NCI-H345 treated with DMSO at 0.1 percent for 48 hours (cell line): ENCODE results near the gene MPV17.
"Not testable (repeated sequence)": the region's sequence is repeated elsewhere in the genome, so short reads cannot be mapped to it uniquely, and the experiment has no call there.

Experiments used
- DNase-seq: peaks from one replicate; lab custom pipeline; 2025; ENCODE audit not compliant: unreplicated experiment; lab: John Stamatoyannopoulos, UW

Gene MPV17

GRCh38 chr2:27300606-27301005 lies 22.3 kb downstream of the MPV17 start:
- DNase-seq = not testable (repeated sequence)

DNA sequence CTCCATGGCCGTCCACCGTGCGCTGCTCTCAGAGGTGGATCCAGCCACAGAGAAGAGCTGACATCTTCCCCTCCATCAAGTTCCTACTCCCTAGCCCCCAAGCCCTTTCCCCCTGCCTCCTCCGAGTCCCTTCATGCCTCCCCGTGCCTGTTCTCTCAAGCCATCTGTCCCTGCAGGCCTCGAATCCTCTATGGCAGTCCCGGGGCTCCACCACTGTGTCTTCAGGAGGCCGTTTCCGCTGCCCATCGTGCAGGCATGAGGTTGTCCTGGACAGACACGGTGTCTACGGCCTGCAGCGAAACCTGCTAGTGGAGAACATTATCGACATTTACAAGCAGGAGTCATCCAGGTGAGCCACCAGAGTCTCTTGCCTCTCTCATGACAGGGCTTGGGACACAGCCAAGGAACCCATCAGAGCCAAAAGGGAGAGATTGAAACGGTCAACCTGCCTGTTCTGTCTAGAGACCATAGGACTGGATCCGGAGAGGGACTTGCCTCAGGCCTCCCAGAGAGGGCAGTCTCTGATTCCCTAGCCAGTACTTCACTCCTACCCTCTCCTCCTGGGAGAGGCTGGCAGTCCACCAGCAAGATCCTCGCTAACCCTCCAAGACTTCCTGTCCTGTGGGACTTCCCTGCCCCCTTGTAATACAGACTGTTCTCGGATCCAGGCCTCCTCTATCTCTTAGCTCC lies 24.4 kb downstream of the MPV17 start:
- no peak for DNase-seq

- no peak for DNase-seq
These were observed 25.7 kb downstream of the MPV17 start for GRCh38 chr2:27297195-27297594.

- no peak for DNase-seq
These were observed 26.4 kb downstream of the MPV17 start for GRCh38 chr2:27296481-27296880.

DNA sequence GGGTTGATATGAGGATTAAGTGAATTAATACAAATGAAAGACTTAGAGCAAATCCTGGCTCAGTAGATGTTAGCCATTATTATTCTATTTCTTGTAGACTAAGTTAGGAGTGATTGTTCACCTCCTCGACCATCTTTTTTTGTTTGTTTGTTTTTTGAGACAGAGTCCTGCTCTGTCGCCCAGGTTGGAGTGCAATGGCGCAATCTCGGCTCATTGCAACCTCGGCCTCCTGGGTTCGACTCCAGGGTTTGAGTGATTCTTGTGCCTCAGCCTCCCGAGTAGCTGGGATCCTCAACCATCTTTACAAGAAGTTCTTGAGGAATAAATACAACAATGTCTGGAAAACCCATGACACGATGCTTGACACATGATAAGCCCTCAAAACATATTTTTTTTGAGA lies 28.0 kb downstream of the MPV17 start:
- DNase-seq = no peak

- no peak for DNase-seq
These were observed 31.0 kb downstream of the MPV17 start for GRCh38 chr2:27291865-27292264.

DNA sequence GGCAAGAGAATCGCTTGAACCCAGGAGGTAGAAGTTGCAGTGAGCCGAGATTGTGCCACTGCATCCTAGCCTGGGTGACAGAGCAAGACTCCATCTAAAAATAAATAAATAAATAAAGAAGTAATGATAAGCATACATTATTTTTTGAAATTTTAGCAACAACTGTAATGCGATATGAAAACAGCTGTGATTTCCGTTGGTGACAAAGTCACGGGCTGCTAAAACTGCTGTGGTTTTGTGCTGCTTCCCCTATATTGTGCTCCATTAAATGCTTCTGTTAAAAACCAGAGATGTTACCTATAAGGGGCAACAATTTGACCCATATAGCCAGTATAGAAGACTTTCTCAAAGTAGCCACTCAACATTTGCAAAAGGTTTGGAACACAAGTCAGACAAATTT lies 32.3 kb downstream of the MPV17 start:
- no peak for DNase-seq

- no peak for DNase-seq
These were observed 34.3 kb downstream of the MPV17 start for GRCh38 chr2:27288610-27289009.

DNA sequence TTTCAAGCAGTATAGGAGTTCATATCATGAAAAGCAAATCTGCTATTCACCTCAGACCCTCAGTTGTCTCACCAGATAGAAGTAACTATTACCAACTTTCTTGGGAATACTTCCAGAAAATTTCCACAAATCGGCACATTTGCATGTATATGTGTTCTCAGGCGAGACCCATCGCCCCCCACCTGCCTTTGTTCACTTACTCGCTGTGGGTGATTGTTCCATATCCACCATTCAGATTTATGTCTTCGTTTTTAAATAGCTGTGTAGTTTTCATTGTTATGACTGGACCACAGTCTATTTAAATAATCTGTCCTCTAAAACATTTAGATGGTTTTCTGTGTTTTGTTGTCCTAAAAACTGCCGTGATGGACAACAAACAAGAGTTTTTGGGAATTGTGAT lies 37.4 kb downstream of the MPV17 start:
- DNase-seq = no peak

- no peak for DNase-seq
These were observed 37.9 kb downstream of the MPV17 start for GRCh38 chr2:27284996-27285395.

DNA sequence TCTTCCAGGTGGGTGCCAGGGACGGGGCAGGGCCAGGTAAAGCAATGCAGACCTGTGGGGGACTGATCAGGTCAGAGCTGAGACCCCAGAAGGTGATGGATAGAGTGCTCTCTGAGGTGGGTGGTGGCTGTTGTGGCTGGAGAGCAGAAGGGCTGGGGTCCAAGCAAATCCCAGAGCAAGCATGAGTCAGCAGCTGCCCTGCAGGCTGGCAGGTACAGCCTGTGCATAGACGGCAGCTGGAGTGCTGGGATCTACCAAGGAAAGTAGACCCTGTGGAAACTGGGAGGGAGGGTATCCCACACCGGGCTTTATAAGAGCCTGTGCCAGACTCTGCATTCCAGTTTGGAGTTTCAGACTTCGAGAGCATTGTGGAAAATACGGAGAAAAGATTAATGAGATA lies 40.0 kb downstream of the MPV17 start:
- no peak for DNase-seq

DNA sequence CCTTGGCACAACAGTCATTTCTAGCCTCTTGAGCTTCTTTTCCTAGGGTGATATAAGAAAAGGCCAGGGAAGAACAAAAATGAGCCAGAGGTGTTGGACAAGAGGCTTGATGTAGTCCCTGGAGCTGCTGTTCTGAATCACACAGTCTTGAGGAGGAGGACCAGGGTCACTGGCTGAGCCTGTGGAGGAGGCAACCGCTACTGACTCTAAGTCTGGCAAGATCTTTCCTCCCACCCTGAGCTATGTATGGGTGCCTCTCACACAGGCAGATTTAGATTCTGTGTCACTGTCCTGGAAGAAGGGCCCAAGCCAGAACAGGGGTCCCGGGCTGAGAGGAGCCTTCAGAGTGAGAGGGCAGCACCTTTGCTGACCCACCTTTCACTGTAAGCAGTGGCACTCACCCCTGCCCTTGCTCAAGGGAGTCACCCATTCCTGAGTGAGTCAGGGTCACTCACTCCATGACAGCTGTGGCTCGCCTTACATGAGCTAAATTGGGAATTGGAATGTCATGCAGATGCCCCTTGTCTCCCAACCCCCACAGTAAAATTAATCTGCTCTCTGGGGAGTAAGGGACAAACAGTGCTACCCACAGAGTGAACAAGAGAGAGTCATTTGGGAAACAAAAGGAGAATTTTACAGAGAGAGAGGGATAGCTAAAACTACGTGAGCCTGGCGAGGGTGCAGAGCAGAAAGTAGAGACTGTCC lies 40.9 kb downstream of the MPV17 start, which contains the start of gene TRIM54:
TSS of gene TRIM54 (plus strand) at position 575 of the 705 bp plus-strand sequence. CDS start 303 bp downstream, outside the sequence.
- no peak for DNase-seq

GRCh38 chr2:27281442-27281841 lies 41.5 kb downstream of the MPV17 start:
- DNase-seq = no peak

DNA sequence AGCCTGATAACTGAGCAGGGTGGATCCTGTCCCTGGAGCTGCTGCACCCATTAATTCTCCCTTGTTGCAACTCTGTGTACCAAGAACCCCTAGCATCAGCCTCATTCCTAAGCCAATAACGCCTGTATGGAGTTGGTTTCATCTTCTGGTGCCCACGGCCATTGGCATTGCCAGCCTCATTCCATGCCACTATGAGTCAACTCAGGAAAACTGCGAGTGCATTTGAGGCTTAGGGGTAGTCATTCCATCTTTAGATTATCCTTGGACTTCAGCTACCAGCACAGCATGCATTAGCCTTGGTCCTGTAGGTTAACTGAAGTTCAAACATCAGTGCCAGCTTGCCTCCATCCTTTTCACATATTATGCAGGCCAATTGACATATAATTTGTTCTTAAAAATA lies 42.1 kb downstream of the MPV17 start:
- no peak for DNase-seq

DNA sequence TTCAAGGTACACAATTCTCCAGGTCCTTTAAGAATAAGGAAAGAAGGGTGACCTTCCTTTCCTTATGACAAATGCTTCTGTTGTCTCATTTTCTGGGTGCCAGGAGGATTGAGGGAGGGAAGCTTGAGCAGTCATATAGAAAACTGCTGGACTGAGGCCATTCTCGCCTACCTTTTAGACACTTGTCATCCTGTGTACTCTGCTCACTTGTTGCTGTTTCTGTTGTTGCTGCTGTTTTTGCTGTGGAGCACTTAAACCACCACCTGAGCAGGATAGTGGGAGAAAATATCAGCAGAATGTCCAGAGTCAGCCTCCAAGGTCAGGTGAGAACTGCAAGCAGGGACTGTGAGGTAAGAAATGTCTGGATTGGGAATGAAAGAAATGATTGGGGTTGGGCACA lies 44.9 kb downstream of the MPV17 start:
- DNase-seq = no peak

- DNase-seq = no peak
These were observed 47.4 kb downstream of the MPV17 start, which contains the start of gene DNAJC5G for GRCh38 chr2:27275211-27276150. Gene DNAJC5G (plus strand): TSS chr2:27275433. CDS start chr2:27276729, 1,296 bp downstream.

- not testable (repeated sequence) for DNase-seq
These were observed 50.1 kb downstream of the MPV17 start for GRCh38 chr2:27272537-27273522.

GRCh38 chr2:27271631-27272340 lies 51.1 kb downstream of the MPV17 start:
- no peak for DNase-seq

DNA sequence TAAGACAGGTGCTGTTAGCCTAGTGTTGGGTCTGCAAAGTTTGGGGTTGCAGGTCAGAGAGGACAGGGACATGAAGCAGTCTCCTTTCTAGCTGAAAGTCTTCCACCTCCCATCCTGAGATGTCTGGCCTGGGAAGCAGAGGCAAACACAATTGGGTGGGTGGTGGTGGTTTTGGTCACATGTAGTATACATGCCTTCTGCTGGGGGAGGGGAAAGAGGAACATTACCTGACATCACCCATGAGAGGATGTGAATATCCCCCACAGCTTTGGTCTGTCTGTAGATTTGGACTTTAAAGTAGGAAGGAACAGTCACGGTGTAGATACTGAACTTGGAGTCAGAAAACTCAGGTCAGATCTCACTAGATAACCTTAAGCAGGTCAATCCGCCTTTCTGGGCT lies 52.2 kb downstream of the MPV17 start:
- no peak for DNase-seq

DNA sequence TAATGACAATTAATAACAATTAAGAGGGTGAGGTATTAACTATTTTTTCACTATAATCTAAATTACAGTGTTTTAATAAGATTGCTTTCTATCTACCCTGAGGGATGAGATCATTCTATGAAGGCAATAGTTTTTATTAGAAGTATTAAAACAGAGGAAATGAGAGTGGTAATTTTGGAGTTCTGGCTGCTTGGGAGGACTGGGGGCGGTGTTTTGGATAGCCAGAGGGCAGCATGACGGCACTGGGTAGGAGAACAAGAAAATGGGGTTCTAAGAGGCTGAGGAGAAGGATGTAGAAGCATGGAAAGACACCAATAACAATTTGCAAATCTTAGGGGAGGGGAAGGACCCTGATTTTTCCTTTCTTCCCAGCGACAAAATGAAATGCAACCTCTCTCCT lies 52.8 kb downstream of the MPV17 start:
- DNase-seq = no peak
